NCI-H345 treated with DMSO at 0.1 percent for 48 hours (cell line): ENCODE data around the gene SPEG.

ENCODE experiments used
- DNase-seq: peaks from one replicate; lab custom pipeline; 2025; ENCODE audit not compliant: unreplicated experiment; lab: John Stamatoyannopoulos, UW

SPEG gene

GRCh38 chr2:219510512-219511135, 76.0 kb downstream of the SPEG start:
- DNase-seq: no peak

- DNase-seq: no peak
Observed at GRCh38 chr2:219511547-219512325, 77.1 kb downstream of the SPEG start.

- DNase-seq: no peak
Observed at GRCh38 chr2:219512524-219513216, 78.0 kb downstream of the SPEG start.

- no peak for DNase-seq
Observed at GRCh38 chr2:219513787-219514186, 79.1 kb downstream of the SPEG start.

- DNase-seq: no peak
Observed at GRCh38 chr2:219514196-219514761, 79.6 kb downstream of the SPEG start, which contains the start of gene ASIC4. Gene ASIC4 (plus strand): TSS chr2:219514482. CDS start chr2:219514725, 243 bp downstream.

GRCh38 chr2:219514836-219515235, 80.2 kb downstream of the SPEG start:
- DNase-seq: no peak

- no peak for DNase-seq
Observed at GRCh38 chr2:219515874-219516629, 81.4 kb downstream of the SPEG start.

GRCh38 chr2:219516888-219517287, 82.2 kb downstream of the SPEG start:
- no peak for DNase-seq

- DNase-seq: no peak
Observed at GRCh38 chr2:219517954-219518778, 83.5 kb downstream of the SPEG start.

GRCh38 chr2:219519526-219519916, 84.9 kb downstream of the SPEG start:
- no peak for DNase-seq

GRCh38 chr2:219520079-219520478, 85.4 kb downstream of the SPEG start:
- DNase-seq: no peak

- peak; percentile 34 for DNase-seq
Observed at GRCh38 chr2:219521066-219521880, 86.6 kb downstream of the SPEG start.

GRCh38 chr2:219522111-219523030, 87.7 kb downstream of the SPEG start:
- no peak for DNase-seq

GRCh38 chr2:219523031-219523671, 88.5 kb downstream of the SPEG start:
- DNase-seq: no peak

- DNase-seq: no peak
Observed at GRCh38 chr2:219524817-219525216, 90.2 kb downstream of the SPEG start.

GRCh38 chr2:219525533-219526232, 91.0 kb downstream of the SPEG start:
- DNase-seq: no peak
